Loucy (cell line): ENCODE measurements around the gene MYOD1.

ENCODE experiments used
- CTCF ChIP-seq: fragments of 200-600 bp; sonication (generic); conservative IDR thresholded peaks from 2 replicates; pipeline ENCODE4 v1.5.1; 2014; ENCODE audit warnings: mild to moderate bottlenecking, antibody characterized with exemption, low read length
- EZH2phosphoT487 ChIP-seq: fragments of 200-600 bp; IDR thresholded peaks from 2 replicates; pipeline ENCODE4 v1.6.1; 2018; ENCODE audit warnings: antibody characterized with exemption, mild to moderate bottlenecking, moderate library complexity, borderline replicate concordance

- TF ChIP-seq CTCF (no peak), EZH2phosphoT487 (no peak)
These were observed 22.6 kb downstream of the MYOD1 start for GRCh38 chr11:17742019-17742418.
